Tibial artery (tissue), 4 donors: ENCODE results near the gene POU2F1.

ENCODE experiments used
- DNase-seq, 2 donors: peaks; one replicate each; pipeline ENCODE4 v3.0.0-alpha.2; 2019
- H3K27ac ChIP-seq, 2 donors: fragments of 200-600 bp; sonication (generic) in 1 of 2; 1 replicate in 1 of 2; 2 replicates in 1 of 2; pipeline ENCODE4 v1.5.1; 2018 to 2019; ENCODE audit warnings: mild to moderate bottlenecking in 1 of 2
- H3K27me3 ChIP-seq, 2 donors: fragments of 200-600 bp; sonication (generic) in 1 of 2; one replicate each; pipeline versions ENCODE4 v1.5.1 to v1.6.0; 2016 to 2019
- H3K36me3 ChIP-seq, 3 donors: fragments of 200-600 bp; sonication (generic) in 2 of 3; one replicate each; pipeline ENCODE4 v1.5.1; 2016 to 2019; ENCODE audit warnings: mild to moderate bottlenecking in 2 of 3
- H3K4me1 ChIP-seq, 4 donors: fragments of 200-600 bp; sonication (generic) in 2 of 4; 1 replicate in 3 of 4; 2 replicates in 1 of 4; pipeline ENCODE4 v1.5.1; 2016 to 2019
- H3K4me3 ChIP-seq, 2 donors: fragments of 200-600 bp; sonication (generic) in 1 of 2; 1 replicate in 1 of 2; 2 replicates in 1 of 2; pipeline ENCODE4 v1.5.1; 2018 to 2019; ENCODE audit warnings: mild to moderate bottlenecking in 2 of 2
- H3K9me3 ChIP-seq, 3 donors: fragments of 200-600 bp; sonication (generic) in 1 of 3; one replicate each; pipeline ENCODE4 v1.5.1; 2016 to 2019
- CTCF ChIP-seq, 2 experiments: fragments of 200-600 bp in 1 of 2; fragments of 450-650 bp in 1 of 2; IDR thresholded peaks; one replicate each; pipeline ENCODE4 v1.5.1; 2017 to 2019; ENCODE audit warnings: antibody characterized with exemption in 2 of 2, mild to moderate bottlenecking in 1 of 2, moderate library complexity in 1 of 2
- intact Hi-C: fragments of 100-400 bp; cut with DNase I; formaldehyde crosslinking; loops from one replicate; pipeline ENCODE4 v1.15.0; 2023; ENCODE audit warnings: low total_unique reads

The POU2F1 gene

DNA sequence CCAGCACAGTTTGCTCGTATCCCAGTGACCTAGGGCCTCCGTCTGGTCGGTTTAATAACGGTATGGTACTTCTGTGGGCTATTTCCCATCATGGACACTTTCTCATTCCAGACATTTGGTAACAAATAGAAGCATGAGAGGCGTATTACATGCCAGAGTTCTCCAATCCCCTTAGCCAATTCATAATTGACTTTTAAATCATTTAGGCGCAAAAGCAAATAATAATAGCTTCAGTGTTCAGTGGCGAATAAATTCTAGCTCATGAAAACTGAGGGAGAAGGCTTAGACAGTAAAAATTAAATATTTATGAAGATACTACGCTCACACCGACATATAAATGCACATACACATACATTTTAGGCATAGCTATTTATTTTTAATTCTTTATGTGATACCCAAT, 247.1 kb downstream of the POU2F1 start:
- Histone ChIP-seq H3K27me3 (no peaks in the 10 kb centered on the region), H3K4me3 (no peak overlapping the region), H3K4me1 (no peaks in the 10 kb centered on the region), H3K27ac (no peak overlapping the region), H3K9me3 (no peaks in the 10 kb centered on the region), H3K36me3 (no peaks in the 10 kb centered on the region)
- intact Hi-C loops: no loop called here
- DNase-seq: no peak
- TF ChIP-seq CTCF (IDR thresholded peaks at IDR 0.05): no peak

- no peaks in the 10 kb centered on the region for H3K36me3 ChIP-seq
- H3K27me3 ChIP-seq: no peaks in the 10 kb centered on the region
- H3K4me3 ChIP-seq: no peak overlapping the region
- TF ChIP-seq CTCF (IDR thresholded peaks at IDR 0.05): no peak
- H3K27ac ChIP-seq: no peak overlapping the region
- no peak for DNase-seq
- no peaks in the 10 kb centered on the region for H3K9me3 ChIP-seq
- intact Hi-C loops: no loop called here
- no peaks in the 10 kb centered on the region for H3K4me1 ChIP-seq
Observed at GRCh38 chr1:167469280-167469965, 248.7 kb downstream of the POU2F1 start.

- intact Hi-C loops: no loop called here
- no peak overlapping the region for H3K4me3 ChIP-seq
- H3K27me3 ChIP-seq: no peaks in the 10 kb centered on the region
- H3K27ac ChIP-seq: no peak overlapping the region
- no peaks in the 10 kb centered on the region for H3K9me3 ChIP-seq
- TF ChIP-seq CTCF (IDR thresholded peaks at IDR 0.05): no peak
- no peaks in the 10 kb centered on the region for H3K36me3 ChIP-seq
- DNase-seq: no peak
- no peaks in the 10 kb centered on the region for H3K4me1 ChIP-seq
Observed at GRCh38 chr1:167471568-167471967, 250.9 kb downstream of the POU2F1 start.

DNA sequence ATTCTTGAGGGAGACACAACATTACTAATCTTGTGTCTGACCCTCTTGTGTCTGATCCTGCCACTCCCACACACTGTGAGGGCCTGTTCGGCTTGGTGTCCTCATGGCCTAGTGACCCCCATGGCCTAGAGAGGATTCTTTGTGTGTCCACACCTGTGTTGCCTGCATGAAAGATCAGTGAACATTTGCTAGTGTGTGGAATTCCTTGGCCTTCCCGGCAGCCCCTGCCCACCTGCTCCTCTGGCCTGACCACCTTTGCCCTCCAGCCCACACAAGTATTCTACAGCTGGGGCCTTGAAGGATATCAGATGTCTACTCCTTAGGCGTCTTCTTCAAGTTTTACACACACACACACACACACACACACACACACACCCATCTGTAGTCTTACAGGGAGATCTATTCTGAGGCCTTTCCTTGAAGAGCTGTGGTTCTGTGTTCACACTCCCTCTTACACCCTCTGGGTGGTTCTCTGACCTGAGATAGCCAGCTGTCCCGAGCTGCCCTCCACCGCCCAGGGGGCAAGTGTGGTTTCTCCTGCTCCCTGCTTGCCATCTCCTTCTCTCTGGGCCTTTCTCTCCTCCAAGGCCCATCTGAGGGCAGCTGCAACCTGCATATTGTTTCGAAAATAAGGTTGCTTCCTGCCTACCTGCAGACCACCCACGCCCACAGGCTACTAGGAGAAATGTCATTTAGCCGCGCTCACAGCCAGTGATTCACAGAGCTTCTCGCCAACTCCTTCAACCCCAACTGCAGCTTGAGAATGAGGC, 252.3 kb downstream of the POU2F1 start:
- H3K4me1 ChIP-seq: no peaks in the 10 kb centered on the region
- intact Hi-C loops: no loop called here
- H3K9me3 ChIP-seq: no peaks in the 10 kb centered on the region
- H3K4me3 ChIP-seq: no peak overlapping the region
- no peak for DNase-seq
- no peaks in the 10 kb centered on the region for H3K27me3 ChIP-seq
- H3K36me3 ChIP-seq: no peaks in the 10 kb centered on the region
- H3K27ac ChIP-seq: no peak overlapping the region
- no peak for TF ChIP-seq CTCF (IDR thresholded peaks at IDR 0.05)

GRCh38 chr1:167473761-167474160, 253.1 kb downstream of the POU2F1 start:
- Histone ChIP-seq H3K4me1 (no peaks in the 10 kb centered on the region), H3K9me3 (no peaks in the 10 kb centered on the region), H3K27me3 (no peaks in the 10 kb centered on the region), H3K4me3 (no peak overlapping the region), H3K36me3 (no peaks in the 10 kb centered on the region), H3K27ac (no peak overlapping the region)
- no peak for TF ChIP-seq CTCF (IDR thresholded peaks at IDR 0.05)
- DNase-seq: no peak
- intact Hi-C loops: no loop called here
